ENCODE results near the gene EIF3K. TPM values are rescaled to one million over a fixed set of nuclear protein-coding genes. Genes with fewer than 3 reads are reported as not detected.
"Not testable (repeated sequence)": the region's sequence is repeated elsewhere in the genome, so short reads cannot be mapped to it uniquely, and the experiment has no call there.

Gene EIF3K
- total RNA-seq, 2 donors from 2014 or later, result 219 to 237 TPM

- H3K4me1 Mint-ChIP-seq (ENCODE audit: low read depth), result no peaks in the 10 kb centered on the region
- H3K9me3 Mint-ChIP-seq, result no peaks in the 10 kb centered on the region
- H3K27me3 Mint-ChIP-seq (ENCODE audit: low read depth), result no peaks in the 10 kb centered on the region
- no peak overlapping the region for H3K4me3 Mint-ChIP-seq
- peaks cover 12 to 16% of the 10 kb centered on the region in 2 donors for H3K36me3 Mint-ChIP-seq (ENCODE audit: insufficient read depth in 2 of 2)
- no peak for DNase-seq
- no peak for ATAC-seq (replicated peaks in 1 of 2)
- no peak overlapping the region for H3K27ac Mint-ChIP-seq
These were observed 21.9 kb upstream of the EIF3K start for GRCh38 chr19:38597075-38597474.

GRCh38 chr19:38599722-38600121 is 19.3 kb upstream of the EIF3K start:
- H3K27ac Mint-ChIP-seq, result no peak overlapping the region
- H3K9me3 Mint-ChIP-seq, result no peaks in the 10 kb centered on the region
- no peaks in the 10 kb centered on the region for H3K4me1 Mint-ChIP-seq (ENCODE audit: low read depth)
- no peak for DNase-seq
- no peaks in the 10 kb centered on the region for H3K27me3 Mint-ChIP-seq (ENCODE audit: low read depth)
- no peak for ATAC-seq (replicated peaks in 1 of 2)
- no peak overlapping the region for H3K4me3 Mint-ChIP-seq
- peaks cover 8 to 12% of the 10 kb centered on the region in 2 donors for H3K36me3 Mint-ChIP-seq (ENCODE audit: insufficient read depth in 2 of 2)

GRCh38 chr19:38602856-38603255 is 16.1 kb upstream of the EIF3K start:
- not testable (repeated sequence) for H3K4me3 Mint-ChIP-seq; ATAC-seq (replicated peaks in 1 of 2); DNase-seq; H3K27ac Mint-ChIP-seq; H3K27me3 Mint-ChIP-seq (ENCODE audit: low read depth); H3K4me1 Mint-ChIP-seq (ENCODE audit: low read depth); H3K9me3 Mint-ChIP-seq
- H3K36me3 Mint-ChIP-seq (ENCODE audit: insufficient read depth in 2 of 2), result peaks cover 6 to 20% of the 10 kb centered on the region in 2 donors

- DNase-seq, result no peak
- H3K9me3 Mint-ChIP-seq, result no peaks in the 10 kb centered on the region
- no peaks in the 10 kb centered on the region for H3K27me3 Mint-ChIP-seq (ENCODE audit: low read depth)
- no peak overlapping the region for H3K4me3 Mint-ChIP-seq
- H3K27ac Mint-ChIP-seq, result no peak overlapping the region
- H3K36me3 Mint-ChIP-seq (ENCODE audit: insufficient read depth in 2 of 2), result peaks cover 5 to 25% of the 10 kb centered on the region in 2 donors
- no peak for ATAC-seq (replicated peaks in 1 of 2)
- H3K4me1 Mint-ChIP-seq (ENCODE audit: low read depth), result no peaks in the 10 kb centered on the region
These were observed 12.9 kb upstream of the EIF3K start for GRCh38 chr19:38606131-38606530.

DNA sequence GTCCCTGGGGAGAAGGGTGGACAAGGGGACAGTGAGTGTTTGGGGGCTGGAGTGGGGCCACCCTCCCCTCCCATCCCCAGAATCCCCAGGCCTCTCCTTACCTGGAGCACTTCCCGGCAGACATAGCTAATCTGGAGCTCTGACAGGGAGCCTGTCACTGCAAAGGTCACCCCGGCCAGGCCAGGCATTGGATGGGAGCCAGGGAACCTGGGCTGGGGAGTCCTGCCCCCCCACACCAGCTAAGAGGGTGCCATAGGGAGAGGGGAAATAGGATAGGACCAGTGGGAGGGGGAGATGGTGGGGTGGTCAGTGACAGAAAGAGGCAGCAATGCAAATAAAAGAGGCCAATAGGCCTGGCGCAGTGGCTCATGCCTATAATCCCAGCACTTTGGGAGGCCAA is 4.7 kb upstream of the EIF3K start:
- Mint-ChIP-seq H3K36me3 (ENCODE audit: insufficient read depth in 2 of 2) (peaks cover 20 to 34% of the 10 kb centered on the region in 2 donors), H3K4me1 (ENCODE audit: low read depth) (peaks cover 42% of the 10 kb centered on the region), H3K27me3 (ENCODE audit: low read depth) (no peaks in the 10 kb centered on the region), H3K27ac (no peak overlapping the region), H3K4me3 (no peak overlapping the region), H3K9me3 (no peaks in the 10 kb centered on the region)
- ATAC-seq (replicated peaks in 1 of 2) (no peak), DNase-seq (no peak)

- H3K9me3 Mint-ChIP-seq, result no peaks in the 10 kb centered on the region
- H3K4me3 Mint-ChIP-seq, result peak overlapping the region; percentile 36 to 83
- H3K36me3 Mint-ChIP-seq (ENCODE audit: insufficient read depth in 2 of 2), result peaks cover 21 to 31% of the 10 kb centered on the region in 2 donors
- peak overlapping the region; percentile 67 for H3K27ac Mint-ChIP-seq
- no peaks in the 10 kb centered on the region for H3K27me3 Mint-ChIP-seq (ENCODE audit: low read depth)
- peaks cover 50% of the 10 kb centered on the region for H3K4me1 Mint-ChIP-seq (ENCODE audit: low read depth)
- ATAC-seq (replicated peaks in 1 of 2) (no peak), DNase-seq (no peak)
These were observed 3.9 kb upstream of the EIF3K start for GRCh38 chr19:38615007-38615581.

DNA sequence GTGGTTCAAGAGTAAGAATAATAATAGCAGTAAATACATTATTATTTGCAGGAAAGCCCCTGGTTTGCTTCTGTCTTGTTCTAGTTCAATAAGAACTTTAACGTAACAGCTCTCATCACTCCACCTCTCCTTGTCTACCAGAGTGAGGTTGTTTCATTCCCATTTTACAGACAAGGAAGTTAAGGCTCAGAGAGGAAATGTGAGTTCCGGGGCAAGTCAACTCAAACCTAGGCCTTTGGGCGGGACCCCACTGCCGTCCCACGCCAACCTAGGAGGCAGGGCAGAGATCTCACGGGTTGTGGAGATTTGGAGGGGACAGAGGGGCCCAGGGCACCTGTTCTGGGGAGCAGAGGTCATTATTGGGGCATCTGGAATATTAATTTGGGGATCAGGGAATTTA is 2.7 kb upstream of the EIF3K start:
- Mint-ChIP-seq H3K27ac (peak overlapping the region; percentile 99), H3K9me3 (no peaks in the 10 kb centered on the region), H3K27me3 (ENCODE audit: low read depth) (no peaks in the 10 kb centered on the region), H3K4me3 (peak overlapping the region; percentile 94 to 99), H3K4me1 (ENCODE audit: low read depth) (peaks cover 54% of the 10 kb centered on the region), H3K36me3 (ENCODE audit: insufficient read depth in 2 of 2) (peaks cover 16 to 29% of the 10 kb centered on the region in 2 donors)
- ATAC-seq (replicated peaks in 1 of 2) (no peak), DNase-seq (no peak)

- Mint-ChIP-seq H3K4me3 (peak overlapping the region; percentile 94 to 99), H3K27me3 (ENCODE audit: low read depth) (no peaks in the 10 kb centered on the region), H3K27ac (peak overlapping the region; percentile 99), H3K36me3 (ENCODE audit: insufficient read depth in 2 of 2) (peaks cover 19 to 37% of the 10 kb centered on the region in 2 donors), H3K4me1 (ENCODE audit: low read depth) (peaks cover 63% of the 10 kb centered on the region), H3K9me3 (no peaks in the 10 kb centered on the region)
- DNase-seq, result peak; percentile 23 to 28
- ATAC-seq (replicated peaks in 1 of 2), result no peak
These were observed 1.7 kb upstream of the EIF3K start for GRCh38 chr19:38617283-38617763.

DNA sequence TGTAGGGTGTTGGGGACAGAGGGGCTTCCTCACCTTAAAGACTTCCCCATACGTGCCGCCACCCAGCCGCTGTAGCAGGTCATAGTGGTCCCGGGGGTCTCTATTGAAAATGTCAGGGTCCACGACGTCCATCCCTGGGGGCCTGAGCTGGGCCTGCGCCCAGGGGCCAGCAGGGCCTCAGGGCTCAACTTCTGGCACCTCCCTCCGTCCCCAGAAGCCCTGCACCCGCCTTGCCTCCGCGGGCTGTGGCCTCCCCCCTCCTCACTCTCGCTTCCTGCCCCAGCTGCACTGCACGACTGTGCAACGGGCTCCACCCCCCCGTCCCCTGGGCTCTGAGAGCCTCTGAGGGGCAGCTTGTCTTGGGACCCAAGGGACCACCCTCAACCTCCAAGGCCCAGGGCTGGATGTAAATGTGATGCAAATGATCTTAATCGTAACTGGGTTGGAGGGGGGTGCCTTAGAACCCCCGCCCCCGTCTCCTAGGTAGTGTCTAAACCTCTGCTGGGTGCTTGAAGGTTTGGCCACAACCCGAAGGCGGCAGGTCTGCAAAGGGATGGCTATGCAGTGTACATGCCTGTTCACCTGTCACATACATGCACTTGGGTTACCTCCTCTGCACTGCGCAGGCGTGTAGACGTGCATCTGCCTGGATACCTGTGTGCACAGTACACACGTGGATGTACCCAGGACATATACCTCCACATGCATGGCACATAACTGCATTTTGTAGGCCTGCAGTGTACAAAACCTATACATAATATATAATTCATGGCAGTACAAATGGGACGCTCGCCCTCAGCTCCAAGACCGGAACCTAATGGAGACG is 1.0 kb upstream of the EIF3K start, which contains the start of gene MAP4K1:
MAP4K1 (minus strand) TSS at position 190 of the 826 bp plus-strand sequence; CDS start at position 132, 58 bp downstream.
- ATAC-seq (replicated peaks in 1 of 2) (peak; percentile 73 to 75), DNase-seq (peak; percentile 78 to 81)
- no peaks in the 10 kb centered on the region for H3K27me3 Mint-ChIP-seq (ENCODE audit: low read depth)
- peaks cover 19 to 33% of the 10 kb centered on the region in 2 donors for H3K36me3 Mint-ChIP-seq (ENCODE audit: insufficient read depth in 2 of 2)
- peak within 1 kb of the TSS; percentile 99 for H3K27ac Mint-ChIP-seq
- H3K9me3 Mint-ChIP-seq, result no peaks in the 10 kb centered on the region
- peaks cover 63% of the 10 kb centered on the region for H3K4me1 Mint-ChIP-seq (ENCODE audit: low read depth)
- H3K4me3 Mint-ChIP-seq, result peak within 1 kb of the TSS; percentile 94 to 99

- H3K27ac Mint-ChIP-seq, result peak overlapping the region; percentile 95
- H3K4me3 Mint-ChIP-seq, result peak overlapping the region; percentile 94 to 99
- DNase-seq (no peak), ATAC-seq (replicated peaks in 1 of 2) (no peak)
- no peaks in the 10 kb centered on the region for H3K9me3 Mint-ChIP-seq
- peaks cover 18 to 33% of the 10 kb centered on the region in 2 donors for H3K36me3 Mint-ChIP-seq (ENCODE audit: insufficient read depth in 2 of 2)
- no peaks in the 10 kb centered on the region for H3K27me3 Mint-ChIP-seq (ENCODE audit: low read depth)
- peaks cover 57% of the 10 kb centered on the region for H3K4me1 Mint-ChIP-seq (ENCODE audit: low read depth)
These were observed 580 bp downstream of the EIF3K start for GRCh38 chr19:38619361-38620174.

DNA sequence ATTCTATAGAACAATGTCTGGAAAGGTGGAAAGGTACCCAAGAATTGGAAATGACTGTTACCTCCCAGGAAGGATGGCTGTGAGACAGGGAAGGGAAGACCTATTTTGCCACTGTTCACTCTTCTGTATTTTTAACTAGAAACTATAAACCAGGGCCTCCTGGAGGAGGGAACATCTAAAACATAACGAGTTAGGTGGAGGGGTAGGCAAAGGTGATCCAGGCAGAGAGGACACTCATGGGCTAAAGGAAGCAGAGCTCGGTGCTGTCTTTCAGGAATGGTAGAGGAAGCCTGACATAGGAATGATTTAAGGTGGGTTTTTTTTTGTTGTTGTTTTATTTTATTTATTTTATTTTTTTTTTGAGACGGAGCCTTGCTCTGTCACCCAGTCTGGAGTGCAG is 5.8 kb downstream of the EIF3K start:
- Mint-ChIP-seq H3K4me3 (no peak overlapping the region), H3K27ac (peak overlapping the region; percentile 70), H3K36me3 (ENCODE audit: insufficient read depth in 2 of 2) (peaks cover 18 to 26% of the 10 kb centered on the region in 2 donors), H3K9me3 (no peaks in the 10 kb centered on the region), H3K4me1 (ENCODE audit: low read depth) (peaks cover 16% of the 10 kb centered on the region), H3K27me3 (ENCODE audit: low read depth) (no peaks in the 10 kb centered on the region)
- DNase-seq (no peak), ATAC-seq (replicated peaks in 1 of 2) (no peak)

DNA sequence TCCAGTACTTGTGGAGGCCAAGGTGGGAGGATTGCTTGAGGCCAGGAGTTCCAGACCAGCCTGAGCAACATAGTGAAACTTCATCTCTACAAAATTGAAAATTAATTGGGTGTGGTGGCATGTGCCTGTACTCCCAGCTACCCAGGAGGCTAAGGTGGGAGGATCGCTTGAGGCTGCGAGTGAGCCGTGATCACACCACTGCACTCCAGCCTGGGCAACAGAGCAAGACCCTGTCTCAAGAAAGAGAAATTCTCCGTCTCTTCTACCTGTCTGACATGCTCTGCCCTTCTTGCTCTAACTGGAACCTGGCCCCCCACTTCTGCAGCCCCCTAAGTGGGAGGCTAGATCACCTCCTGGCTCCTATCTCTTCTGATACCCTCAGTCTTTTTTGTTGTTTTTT is 7.4 kb downstream of the EIF3K start:
- Mint-ChIP-seq H3K36me3 (ENCODE audit: insufficient read depth in 2 of 2) (peaks cover 19 to 22% of the 10 kb centered on the region in 2 donors), H3K27ac (no peak overlapping the region), H3K4me1 (ENCODE audit: low read depth) (peaks cover 8% of the 10 kb centered on the region), H3K4me3 (no peak overlapping the region), H3K27me3 (ENCODE audit: low read depth) (no peaks in the 10 kb centered on the region), H3K9me3 (no peaks in the 10 kb centered on the region)
- DNase-seq (no peak), ATAC-seq (replicated peaks in 1 of 2) (no peak)

- Mint-ChIP-seq H3K4me1 (ENCODE audit: low read depth) (peaks cover 3% of the 10 kb centered on the region), H3K27ac (no peak overlapping the region), H3K4me3 (no peak overlapping the region), H3K9me3 (no peaks in the 10 kb centered on the region), H3K36me3 (ENCODE audit: insufficient read depth in 2 of 2) (peaks cover 17 to 21% of the 10 kb centered on the region in 2 donors), H3K27me3 (ENCODE audit: low read depth) (no peaks in the 10 kb centered on the region)
- no peak for DNase-seq
- no peak for ATAC-seq (replicated peaks in 1 of 2)
These were observed 10.6 kb downstream of the EIF3K start for GRCh38 chr19:38629568-38629967.
